HepG2 (cell line): Measurements from ENCODE around the gene OR2L2. TPM values are rescaled to one million over a fixed set of nuclear protein-coding genes. Genes with fewer than 3 reads are reported as not detected.

ENCODE experiments used
- ATAC-seq: fragments of 200-7000 bp; cut with Tn5 transposase; 3 replicates; pipeline ENCODE4 v1.9.1; 2020; ENCODE audit warnings: mild to moderate bottlenecking, moderate library complexity
- BruUV-seq: library from RNA; stranded (reverse); fragments of 400-500 nt; replicated peaks from 2 replicates; lab custom pipeline; 2021; lab: Mats Ljungman, UMichigan
- CTCF ChIA-PET: fragments of 300-600 bp; formaldehyde crosslinking; extraction: SDS; loops from one replicate; lab custom pipeline; 2021; ENCODE audit warnings: low total read pairs, inconsistent platforms, low intra/inter-chr PET ratio; lab: Yijun Ruan, JAX
- POLR2A ChIA-PET: fragments of 350-600 bp; sonication (Branson Sonifier 250); formaldehyde crosslinking; loops from one replicate; lab custom pipeline; 2020; ENCODE audit warnings: antibody characterized with exemption, inconsistent platforms; lab: Yijun Ruan, JAX
- DNase-seq: peaks from one replicate; pipeline ENCODE4 v3.0.0-alpha.2; 2015; ENCODE audit warnings: low spot score
- FAIRE-seq: peaks from 3 replicates; lab custom pipeline; 2011; peaks lifted over from hg19 to GRCh38; lab: Jason Lieb, UNC
- H2AFZ ChIP-seq: one replicate; pipeline ENCODE4 v1.6.1; 2011; ENCODE audit warnings: low read length, inconsistent platforms
- H3K27ac ChIP-seq: fragments of 300-600 bp; 3 replicates; pipeline ENCODE4 v1.8.0; 2011; ENCODE audit warnings: mixed run types, mild to moderate bottlenecking, mixed read lengths, low read length, inconsistent platforms; ENCODE audit not compliant: insufficient read depth; ENCODE audit errors: extremely low read length
- H3K27me3 ChIP-seq, 2 experiments: fragments of 200-600 bp in 1 of 2; 2 replicates in 1 of 2; 3 replicates in 1 of 2; pipeline versions ENCODE4 v1.6.0 to v1.8.0; 2011; ENCODE audit warnings: low read length in 2 of 2, mild to moderate bottlenecking in 2 of 2, moderate library complexity in 2 of 2, inconsistent platforms in 1 of 2; ENCODE audit not compliant: insufficient read depth in 2 of 2, control insufficient read depth in 1 of 2
- H3K36me3 ChIP-seq, 2 experiments: fragments of 200-600 bp in 1 of 2; replicated peaks in 1 of 2; 2 replicates in 1 of 2; 3 replicates in 1 of 2; pipeline versions ENCODE4 v1.5.1 to v1.8.0; 2011; ENCODE audit warnings: low read length in 2 of 2, inconsistent platforms in 1 of 2; ENCODE audit not compliant: insufficient read depth in 2 of 2, control insufficient read depth in 1 of 2
- H3K4me1 ChIP-seq: 2 replicates; pipeline ENCODE4 v1.5.1; 2012; ENCODE audit warnings: low read length, inconsistent platforms; ENCODE audit not compliant: insufficient read depth
- H3K4me2 ChIP-seq: 2 replicates; pipeline ENCODE4 v1.6.0; 2011; ENCODE audit warnings: low read depth, low read length, inconsistent platforms
- H3K4me3 ChIP-seq, 3 experiments: fragments of 200-600 bp in 1 of 3; sonication (generic), shearing (Covaris generic) in 1 of 3; replicated peaks in 1 of 3; 2 replicates each; pipeline ENCODE4 v1.5.1; 2011 to 2016; ENCODE audit warnings: low read length in 3 of 3, inconsistent platforms in 2 of 3, low read depth in 2 of 3, mild to moderate bottlenecking in 2 of 3, control low read depth in 1 of 3, mixed read lengths in 1 of 3; ENCODE audit not compliant: insufficient read depth in 1 of 3
- H3K79me2 ChIP-seq: one replicate; pipeline ENCODE4 v1.6.1; 2011; ENCODE audit warnings: low read length, inconsistent platforms; ENCODE audit not compliant: insufficient read depth
- H3K9ac ChIP-seq: 2 replicates; pipeline ENCODE4 v1.6.0; 2011; ENCODE audit warnings: mild to moderate bottlenecking, low read depth, low read length, inconsistent platforms; ENCODE audit not compliant: insufficient read depth
- H3K9me3 ChIP-seq: 2 replicates; pipeline ENCODE4 v1.5.1; 2012; ENCODE audit warnings: mild to moderate bottlenecking, low read length
- H4K20me1 ChIP-seq: 2 replicates; pipeline ENCODE4 v1.6.0; 2011; ENCODE audit warnings: inconsistent platforms, mild to moderate bottlenecking, low read length, moderate library complexity; ENCODE audit not compliant: insufficient read depth
- ASH2L ChIP-seq: fragments of 300-600, 200-600 bp; sonication (generic); IDR thresholded peaks from 2 replicates; pipeline ENCODE4 v1.7.0; 2017; ENCODE audit warnings: low read depth, mild to moderate bottlenecking, moderate library complexity, mixed read lengths, low read length; ENCODE audit not compliant: insufficient read length
- CC2D1A ChIP-seq: sonication (generic); formaldehyde crosslinking; IDR thresholded peaks from 2 replicates; pipeline ENCODE4 v1.8.1; 2023; ENCODE audit warnings: mild to moderate bottlenecking, missing genetic modification reagents
- GABPB1 ChIP-seq: IDR thresholded peaks from 2 replicates; pipeline ENCODE4 v1.6.1; 2016; ENCODE audit warnings: mild to moderate bottlenecking, missing genetic modification reagents, moderate library complexity, missing compliant biosample characterization
- HOXD1 ChIP-seq: sonication (generic); formaldehyde crosslinking; IDR thresholded peaks from 2 replicates; pipeline ENCODE4 v1.5.0; 2020; ENCODE audit warnings: missing genetic modification reagents
- KDM6A ChIP-seq: IDR thresholded peaks from 2 replicates; pipeline ENCODE4 v1.6.1; 2016; ENCODE audit warnings: low read depth
- MAFF ChIP-seq: IDR thresholded peaks from 2 replicates; pipeline ENCODE4 v1.6.1; 2011; ENCODE audit warnings: low read depth, low read length, improper control_type of control experiment
- MAFK ChIP-seq, 2 experiments: IDR thresholded peaks in 1 of 2; conservative IDR thresholded peaks in 1 of 2; 2 replicates each; pipeline ENCODE4 v1.6.1; 2011; ENCODE audit warnings: improper control_type of control experiment in 2 of 2, low read length in 2 of 2
- MEIS1 ChIP-seq: sonication (generic); formaldehyde crosslinking; IDR thresholded peaks from 2 replicates; pipeline ENCODE4 v1.9.0; 2021; ENCODE audit warnings: mild to moderate bottlenecking, missing genetic modification reagents, moderate library complexity, borderline replicate concordance
- NAIF1 ChIP-seq: sonication (generic); formaldehyde crosslinking; IDR thresholded peaks from 2 replicates; pipeline ENCODE4 v1.5.0; 2020; ENCODE audit warnings: mild to moderate bottlenecking, missing genetic modification reagents, borderline replicate concordance
- NCOA5 ChIP-seq: sonication (generic); formaldehyde crosslinking; IDR thresholded peaks from 2 replicates; pipeline ENCODE4 v1.4.0; 2020; ENCODE audit warnings: missing genetic modification reagents
- SAFB2 ChIP-seq: sonication (generic); formaldehyde crosslinking; IDR thresholded peaks from 2 replicates; pipeline ENCODE4 v1.5.1; 2020; ENCODE audit warnings: missing genetic modification reagents, low read depth, mild to moderate bottlenecking, borderline replicate concordance
- SIN3B ChIP-seq: fragments of 150-350 bp; IDR thresholded peaks from 2 replicates; pipeline ENCODE4 v1.6.1; 2014; ENCODE audit warnings: low read length
- STAG1 ChIP-seq: sonication (generic); formaldehyde crosslinking; IDR thresholded peaks from 2 replicates; pipeline ENCODE4 v1.4.0; 2020; ENCODE audit warnings: missing genetic modification reagents
- ZNF337 ChIP-seq: sonication (generic); formaldehyde crosslinking; IDR thresholded peaks from 2 replicates; pipeline ENCODE4 v1.5.1; 2020; ENCODE audit warnings: missing genetic modification reagents, low read depth, mild to moderate bottlenecking, borderline replicate concordance
- ZNF552 ChIP-seq: sonication (generic); formaldehyde crosslinking; IDR thresholded peaks from 2 replicates; pipeline ENCODE4 v1.9.0; 2022; ENCODE audit warnings: missing genetic modification reagents, mild to moderate bottlenecking, borderline replicate concordance
- ZNF816 ChIP-seq: sonication (generic); formaldehyde crosslinking; IDR thresholded peaks from 2 replicates; pipeline ENCODE4 v1.8.0; 2022; ENCODE audit warnings: missing genetic modification reagents, mild to moderate bottlenecking, borderline replicate concordance
- WGBS: methylation state at CpG from one replicate; pipeline ENCODE4 v1.1.6; 2017; ENCODE audit warnings: low lambda C conversion rate; 5-methylcytosine and 5-hydroxymethylcytosine counted together
- in situ Hi-C: cut with HindIII; loops from 2 replicates; pipeline ENCODE4 v1.10.0; 2017; ENCODE audit warnings: low pct_unique_long_range_greater_than_20kb; ENCODE audit not compliant: extremely low pct_ligation_motif_present
- intact Hi-C: fragments of 100-400 bp; cut with micrococcal nuclease; formaldehyde crosslinking; loops from one replicate; pipeline ENCODE4 v1.10.0; 2022; ENCODE audit not compliant: unreplicated experiment
- polyA plus RNA-seq, 8 experiments: library from polyadenylated mRNA; depleted of rRNA in 3 of 8; stranded (reverse) in 7 of 8; unstranded in 1 of 8; fragments of >200 nt; fragmentation: Illumina TruSeq in 4 of 8; extraction: Trizol in 4 of 8; gene quantifications; 2 replicates each; pipeline versions ENCODE4 v1.2.1 to v1.2.3, GENCODE V29; 2011 to 2016; ENCODE audit warnings: low read depth in 4 of 8, missing spikeins in 1 of 8, mixed read lengths in 1 of 8; ENCODE audit not compliant: insufficient read depth in 1 of 8
- total RNA-seq, 5 experiments: library from RNA; depleted of rRNA; stranded (reverse); fragments of >200 nt; fragmentation: Illumina TruSeq; extraction: Trizol; gene quantifications; 2 replicates each; pipeline ENCODE4 v1.2.3, GENCODE V29; 2016; ENCODE audit warnings: low read depth in 1 of 5
- TF ChIP-seq, protein P1 (sequence below): sonication (generic); formaldehyde crosslinking; IDR thresholded peaks from 2 replicates; pipeline ENCODE4 v1.9.0; 2022; ENCODE audit warnings: low read depth, missing genetic modification reagents

Gene OR2L2
- total and polyA plus RNA-seq, 2 of the 13 experiments (the other 11 are each of a cell fraction or from before 2014, with no cell fraction given) = not detected

DNA sequence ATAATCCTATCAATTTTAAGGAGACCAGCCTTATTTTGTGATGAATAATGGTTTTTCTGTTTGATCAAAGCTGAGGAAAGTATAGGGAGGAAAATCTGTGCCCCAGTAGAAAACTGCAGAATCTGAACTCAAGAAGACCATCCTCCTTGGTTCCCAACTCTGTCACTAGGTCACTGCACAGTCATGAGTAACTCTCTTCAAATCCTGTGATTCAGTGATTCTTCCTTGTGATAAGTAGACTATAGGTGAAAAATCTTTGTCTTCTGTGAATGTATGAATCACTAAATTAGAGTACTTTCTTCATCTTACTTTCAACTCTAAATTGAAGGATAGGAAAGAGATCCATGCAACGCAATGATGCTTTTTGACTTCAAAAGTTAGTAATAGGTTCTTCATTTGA, 29.7 kb upstream of the OR2L2 start:
- H3K4me3 ChIP-seq = no peak overlapping the region
- WGBS = 4% methylated on average over 1 of the region's 1 CpG
- no peaks in the 10 kb centered on the region for H3K79me2 ChIP-seq
- TF ChIP-seq NAIF1 (CRISPR knock-in tag) = no peak
- TF ChIP-seq CC2D1A (CRISPR knock-in tag) = no peak
- TF ChIP-seq KDM6A (CRISPR knock-in tag) = no peak
- TF ChIP-seq MEIS1 (CRISPR knock-in tag) = no peak
- no peak overlapping the region for H3K27ac ChIP-seq
- POLR2A ChIA-PET = no interaction called here
- H3K36me3 ChIP-seq = no peaks in the 10 kb centered on the region
- H3K9ac ChIP-seq = no peak overlapping the region
- H3K4me1 ChIP-seq = no peaks in the 10 kb centered on the region
- peaks cover 77% of the 10 kb centered on the region for H3K9me3 ChIP-seq
- intact Hi-C loops = no loop called here
- no peaks in the 10 kb centered on the region for H4K20me1 ChIP-seq
- H2AFZ ChIP-seq = no peak overlapping the region
- no peaks in the 10 kb centered on the region for H3K27me3 ChIP-seq
- CTCF ChIA-PET = no interaction called here
- H3K4me2 ChIP-seq = no peak overlapping the region
- DNase-seq (no peak), FAIRE-seq (no peak), ATAC-seq (no peak)
- no TSS peak for BruUV-seq
- in situ Hi-C loops = no loop called here

DNA sequence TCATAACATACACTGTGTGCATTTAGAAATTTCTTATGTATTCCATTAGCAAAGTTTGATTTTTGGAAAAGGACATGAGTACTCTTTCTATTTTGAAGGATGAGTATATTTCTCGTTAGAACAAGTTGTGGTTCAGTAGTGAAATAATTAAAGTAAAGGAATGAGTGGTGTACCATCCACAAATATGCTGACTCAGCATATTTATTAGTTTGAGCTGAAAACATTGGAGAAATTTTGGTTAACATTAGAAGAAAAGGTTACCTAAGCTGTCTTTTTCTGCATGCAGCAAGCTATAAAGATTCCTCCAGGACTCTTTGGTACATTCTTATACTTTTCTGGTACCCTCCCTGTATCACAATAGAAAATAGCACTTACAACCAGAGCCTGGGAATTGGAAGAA, 22.1 kb upstream of the OR2L2 start:
- Histone ChIP-seq H3K9ac (no peak overlapping the region), H2AFZ (no peak overlapping the region), H4K20me1 (no peaks in the 10 kb centered on the region), H3K36me3 (no peaks in the 10 kb centered on the region), H3K4me2 (no peak overlapping the region), H3K9me3 (peaks cover 92% of the 10 kb centered on the region), H3K4me3 (no peak overlapping the region), H3K4me1 (no peaks in the 10 kb centered on the region), H3K27me3 (no peaks in the 10 kb centered on the region), H3K27ac (no peak overlapping the region), H3K79me2 (no peaks in the 10 kb centered on the region)
- ChIA-PET CTCF (no interaction called here), POLR2A (no interaction called here)
- no peak for ATAC-seq
- in situ Hi-C loops (no loop called here), intact Hi-C loops (no loop called here)
- no peak for DNase-seq
- FAIRE-seq = no peak
- no TSS peak for BruUV-seq
- 0% methylated on average over 1 of the region's 1 CpG for WGBS
- no peak for TF ChIP-seq ZNF552 (CRISPR knock-in tag)
- no peak for TF ChIP-seq SIN3B
- TF ChIP-seq HOXD1 = no peak
- no peak for TF ChIP-seq SAFB2
- TF ChIP-seq STAG1 (CRISPR knock-in tag) = no peak
- TF ChIP-seq ASH2L = no peak
- peak; percentile 100 for TF ChIP-seq MAFF
- TF ChIP-seq MAFK (conservative IDR thresholded peaks at IDR 0.05 in 1 of 2, IDR thresholded peaks at IDR 0.05 in 1 of 2; ENCODE audit: low read length in 2 of 2) = peak; percentile 100
- TF ChIP-seq, protein P1, sequence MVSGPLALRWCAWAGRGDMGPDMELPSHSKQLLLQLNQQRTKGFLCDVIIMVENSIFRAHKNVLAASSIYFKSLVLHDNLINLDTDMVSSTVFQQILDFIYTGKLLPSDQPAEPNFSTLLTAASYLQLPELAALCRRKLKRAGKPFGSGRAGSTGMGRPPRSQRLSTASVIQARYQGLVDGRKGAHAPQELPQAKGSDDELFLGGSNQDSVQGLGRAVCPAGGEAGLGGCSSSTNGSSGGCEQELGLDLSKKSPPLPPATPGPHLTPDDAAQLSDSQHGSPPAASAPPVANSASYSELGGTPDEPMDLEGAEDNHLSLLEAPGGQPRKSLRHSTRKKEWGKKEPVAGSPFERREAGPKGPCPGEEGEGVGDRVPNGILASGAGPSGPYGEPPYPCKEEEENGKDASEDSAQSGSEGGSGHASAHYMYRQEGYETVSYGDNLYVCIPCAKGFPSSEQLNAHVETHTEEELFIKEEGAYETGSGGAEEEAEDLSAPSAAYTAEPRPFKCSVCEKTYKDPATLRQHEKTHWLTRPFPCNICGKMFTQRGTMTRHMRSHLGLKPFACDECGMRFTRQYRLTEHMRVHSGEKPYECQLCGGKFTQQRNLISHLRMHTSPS (CRISPR knock-in tag) = no peak
- no peak for TF ChIP-seq ZNF337 (CRISPR knock-in tag)
- no peak for TF ChIP-seq NCOA5 (CRISPR knock-in tag)
- TF ChIP-seq ZNF816 (CRISPR knock-in tag) = no peak
- TF ChIP-seq GABPB1 (CRISPR knock-in tag) = no peak
